H1 (cell line): Measurements from ENCODE around the gene ACTN2. TPM values are rescaled to one million over a fixed set of nuclear protein-coding genes. Genes with fewer than 3 reads are reported as not detected.

Experiments used
- CTCF ChIA-PET: fragments of 300-600 bp; sonication (Branson Sonifier 250); formaldehyde crosslinking; loops from one replicate; lab custom pipeline; 2021; ENCODE audit not compliant: partially characterized antibody; lab: Charles Lee
- POLR2A ChIA-PET: fragments of 300-600 bp; sonication (Branson Sonifier 250); formaldehyde crosslinking; loops from one replicate; lab custom pipeline; 2021; ENCODE audit warnings: inconsistent platforms; ENCODE audit not compliant: partially characterized antibody; lab: Charles Lee
- DNase-seq, 2 experiments: peaks; one replicate each; pipeline versions ENCODE4 v3.0.0 to v3.0.0-alpha.2; 2010 to 2022; ENCODE audit warnings: low spot score in 2 of 2, low read depth in 1 of 2, mixed read lengths in 1 of 2
- FAIRE-seq: peaks from 2 replicates; lab custom pipeline; 2011; peaks lifted over from hg19 to GRCh38; lab: Jason Lieb, UNC
- H2AFZ ChIP-seq: 2 replicates; pipeline ENCODE4 v1.8.1; 2012; ENCODE audit warnings: low read length, inconsistent platforms
- H2AK5ac ChIP-seq: 2 replicates; pipeline ENCODE4 v1.6.1; 2013; ENCODE audit warnings: low read depth, low read length
- H2BK120ac ChIP-seq: replicated peaks from 2 replicates; pipeline ENCODE3; 2013; ENCODE audit warnings: low read depth, low read length, inconsistent platforms
- H2BK12ac ChIP-seq: 2 replicates; pipeline ENCODE4 v1.6.1; 2013; ENCODE audit warnings: low read depth, low read length
- H2BK15ac ChIP-seq: 2 replicates; pipeline ENCODE4 v1.6.1; 2013; ENCODE audit warnings: low read length
- H2BK20ac ChIP-seq: 2 replicates; pipeline ENCODE4 v1.6.1; 2013; ENCODE audit warnings: low read length
- H2BK5ac ChIP-seq: 2 replicates; pipeline ENCODE4 v1.6.1; 2013; ENCODE audit warnings: low read depth, low read length
- H3K14ac ChIP-seq: 2 replicates; pipeline ENCODE4 v1.6.1; 2013; ENCODE audit warnings: inconsistent platforms; ENCODE audit not compliant: insufficient read length
- H3K18ac ChIP-seq: 2 replicates; pipeline ENCODE4 v1.6.1; 2013; ENCODE audit warnings: low read length; ENCODE audit errors: extremely low read depth
- H3K23ac ChIP-seq: 2 replicates; pipeline ENCODE4 v1.6.1; 2013; ENCODE audit warnings: inconsistent platforms; ENCODE audit not compliant: insufficient read length
- H3K23me2 ChIP-seq: 2 replicates; pipeline ENCODE4 v1.6.1; 2013; ENCODE audit warnings: low read depth, low read length
- H3K27ac ChIP-seq: 2 replicates; pipeline ENCODE4 v1.6.1; 2011; ENCODE audit warnings: low read depth, low read length, inconsistent platforms
- H3K27me3 ChIP-seq, 4 experiments: replicated peaks in 1 of 4; 1 replicate in 1 of 4; 2 replicates in 3 of 4; pipeline versions ENCODE4 v1.6.1 to v1.8.1; 2011 to 2013; ENCODE audit warnings: low read length in 3 of 4, mild to moderate bottlenecking in 3 of 4, inconsistent platforms in 2 of 4, mixed read lengths in 2 of 4, moderate library complexity in 1 of 4; ENCODE audit not compliant: control insufficient read depth in 3 of 4, insufficient read depth in 3 of 4; ENCODE audit errors: extremely low read depth in 1 of 4
- H3K36me3 ChIP-seq, 4 experiments: 2 replicates each; pipeline versions ENCODE4 v1.6.1 to v1.8.1; 2011 to 2013; ENCODE audit warnings: mild to moderate bottlenecking in 4 of 4, low read length in 3 of 4, moderate library complexity in 2 of 4, control low read depth in 1 of 4, inconsistent platforms in 1 of 4; ENCODE audit not compliant: insufficient read depth in 4 of 4, control insufficient read depth in 2 of 4
- H3K4ac ChIP-seq: replicated peaks from 2 replicates; pipeline ENCODE3; 2013; ENCODE audit warnings: low read length, low read depth, mixed read lengths, inconsistent platforms; ENCODE audit not compliant: insufficient read length
- H3K4me1 ChIP-seq, 4 experiments: replicated peaks in 1 of 4; 1 replicate in 1 of 4; 2 replicates in 3 of 4; pipeline versions ENCODE4 v1.6.1 to v1.8.1; 2011 to 2013; ENCODE audit warnings: low read length in 3 of 4, inconsistent platforms in 2 of 4, mixed read lengths in 1 of 4; ENCODE audit not compliant: insufficient read depth in 4 of 4, control insufficient read depth in 3 of 4
- H3K4me2 ChIP-seq, 2 experiments: 2 replicates each; pipeline versions ENCODE4 v1.6.1 to v1.8.1; 2011 to 2013; ENCODE audit warnings: low read depth in 2 of 2, low read length in 2 of 2, control low read depth in 1 of 2, inconsistent platforms in 1 of 2, mild to moderate bottlenecking in 1 of 2; ENCODE audit not compliant: insufficient read depth in 1 of 2
- H3K4me3 ChIP-seq, 4 experiments: fragments of 200-600, 300-600 bp in 1 of 4; sonication (generic), shearing (Covaris generic), sonication (Bioruptor Twin) in 1 of 4; 2 replicates each; pipeline versions ENCODE4 v1.5.1 to v1.8.1; 2011 to 2016; ENCODE audit warnings: low read length in 4 of 4, low read depth in 3 of 4, control low read depth in 2 of 4, inconsistent platforms in 2 of 4, mild to moderate bottlenecking in 2 of 4, mixed read lengths in 1 of 4, moderate library complexity in 1 of 4; ENCODE audit not compliant: insufficient read depth in 2 of 4; ENCODE audit errors: extremely low read depth in 1 of 4
- H3K56ac ChIP-seq: replicated peaks from 2 replicates; pipeline ENCODE3; 2013; ENCODE audit warnings: low read depth, mild to moderate bottlenecking, mixed read lengths, low read length, inconsistent platforms; ENCODE audit not compliant: insufficient read length
- H3K79me1 ChIP-seq: 2 replicates; pipeline ENCODE4 v1.6.1; 2013; ENCODE audit warnings: low read depth, low read length, control low read depth
- H3K79me2 ChIP-seq, 2 experiments: 2 replicates each; pipeline versions ENCODE4 v1.6.1 to v1.8.1; 2012 to 2013; ENCODE audit warnings: low read length in 2 of 2, mild to moderate bottlenecking in 2 of 2, inconsistent platforms in 1 of 2; ENCODE audit not compliant: insufficient read depth in 2 of 2, control insufficient read depth in 1 of 2
- H3K9ac ChIP-seq, 4 experiments: replicated peaks in 1 of 4; 1 replicate in 1 of 4; 2 replicates in 3 of 4; pipeline versions ENCODE4 v1.6.1 to v1.8.1; 2011 to 2013; ENCODE audit warnings: low read depth in 3 of 4, low read length in 3 of 4, control low read depth in 2 of 4, mild to moderate bottlenecking in 2 of 4, moderate library complexity in 2 of 4, inconsistent platforms in 1 of 4; ENCODE audit errors: extremely low read depth in 1 of 4
- H3K9me3 ChIP-seq, 2 experiments: 2 replicates each; pipeline versions ENCODE4 v1.6.1 to v1.8.1; 2012 to 2013; ENCODE audit warnings: mild to moderate bottlenecking in 2 of 2, moderate library complexity in 2 of 2, control low read depth in 1 of 2, inconsistent platforms in 1 of 2, low read depth in 1 of 2, low read length in 1 of 2, mixed read lengths in 1 of 2; ENCODE audit not compliant: insufficient read depth in 2 of 2
- H4K20me1 ChIP-seq, 2 experiments: replicated peaks in 1 of 2; 2 replicates each; pipeline versions ENCODE3 to v1.8.1; 2011 to 2013; ENCODE audit warnings: inconsistent platforms in 2 of 2, low read length in 2 of 2, mild to moderate bottlenecking in 1 of 2; ENCODE audit not compliant: insufficient read depth in 2 of 2, control insufficient read depth in 1 of 2
- H4K5ac ChIP-seq: 2 replicates; pipeline ENCODE4 v1.6.1; 2013; ENCODE audit warnings: low read length, low read depth, mixed read lengths, inconsistent platforms; ENCODE audit not compliant: insufficient read length
- H4K8ac ChIP-seq: 2 replicates; pipeline ENCODE4 v1.8.0; 2013; ENCODE audit warnings: mild to moderate bottlenecking, moderate library complexity, low read length, inconsistent platforms; ENCODE audit not compliant: insufficient read depth; ENCODE audit errors: extremely low read depth
- H4K91ac ChIP-seq: replicated peaks from 2 replicates; pipeline ENCODE3; 2013; ENCODE audit warnings: low read length, mixed read lengths, inconsistent platforms; ENCODE audit not compliant: insufficient read length
- RNF2 ChIP-seq: fragments of 200-900, 300-1000 bp; sonication (generic); IDR thresholded peaks from 2 replicates; pipeline ENCODE4 v1.7.1; 2016; ENCODE audit warnings: borderline replicate concordance, low read depth, mild to moderate bottlenecking, antibody characterized with exemption, low read length; ENCODE audit not compliant: poor library complexity, severe bottlenecking; ENCODE audit errors: missing control alignments
- RXRA ChIP-seq: IDR thresholded peaks from 2 replicates; pipeline ENCODE4 v1.6.1; 2011; ENCODE audit warnings: low read depth, mild to moderate bottlenecking, low read length, moderate library complexity; ENCODE audit not compliant: insufficient read depth
- TBP ChIP-seq: IDR thresholded peaks from 2 replicates; pipeline ENCODE4 v1.6.1; 2011; ENCODE audit warnings: low read depth, low read length, improper control_type of control experiment
- TEAD4 ChIP-seq: IDR thresholded peaks from 2 replicates; pipeline ENCODE4 v1.6.1; 2012; ENCODE audit warnings: low read depth, low read length, inconsistent platforms, mixed read lengths
- WGBS, 2 experiments: shearing (Covaris generic) in 1 of 2; methylation state at CpG; one replicate each; pipeline versions ENCODE4 v1.1.6 to v1.1.7; 2013 to 2015; ENCODE audit warnings: low lambda C conversion rate in 2 of 2, mixed read lengths in 2 of 2, inconsistent platforms in 1 of 2, low coverage in 1 of 2, missing lambda C conversion rate in 1 of 2; ENCODE audit not compliant: insufficient replicate concordance in 2 of 2, insufficient coverage in 1 of 2, insufficient read length in 1 of 2; ENCODE audit errors: extremely low coverage in 1 of 2, missing lambda C conversion rate in 1 of 2; 5-methylcytosine and 5-hydroxymethylcytosine counted together
- polyA plus RNA-seq, 7 experiments: library from polyadenylated mRNA; depleted of rRNA in 3 of 7; stranded (reverse) in 5 of 7; unstranded in 2 of 7; fragments of >200 nt in 5 of 7; fragments of 200-250 nt in 2 of 7; gene quantifications; 1 replicate in 5 of 7; 2 replicates in 1 of 7; 4 replicates in 1 of 7; pipeline versions ENCODE4 v1.2.1 to v1.2.3, GENCODE V29; 2011 to 2013; ENCODE audit warnings: missing spikeins in 2 of 7, mixed read lengths in 2 of 7
- total RNA-seq: library from RNA; stranded (reverse); fragmentation: NEBNext Ultra II Directional; extraction: Animal tissue kit (Norgen Biotek cat#: 25700); gene quantifications from 2 replicates; pipeline ENCODE4 v1.2.1, GENCODE V29; 2021

The ACTN2 gene
- total and polyA plus RNA-seq, 2 of the 8 experiments (the other 6 are each of a cell fraction or from before 2014, with no cell fraction given): 1.9 to 4.1 TPM

GRCh38 chr1:236727521-236727920 lies 41.2 kb downstream of the ACTN2 start:
- H3K56ac ChIP-seq: no peak overlapping the region
- no peak overlapping the region for H3K14ac ChIP-seq
- H2BK20ac ChIP-seq: no peak overlapping the region
- WGBS, 2 experiments: 89% methylated on average over 11 of the region's 11 CpGs; no CpG with 5 or more reads in 1 of the 2 experiments
- no peak overlapping the region for H4K91ac ChIP-seq
- H3K27me3 ChIP-seq: no peaks in the 10 kb centered on the region
- H3K23me2 ChIP-seq: no peaks in the 10 kb centered on the region
- no peaks in the 10 kb centered on the region for H3K79me1 ChIP-seq
- H3K4me2 ChIP-seq: no peak overlapping the region
- H4K5ac ChIP-seq: no peak overlapping the region
- no peak overlapping the region for H3K23ac ChIP-seq
- no peak overlapping the region; the same call in 1 of the 2 replicates for H2AK5ac ChIP-seq
- H2BK15ac ChIP-seq: no peak overlapping the region
- DNase-seq: no peak
- no peak for FAIRE-seq
- H2BK120ac ChIP-seq: no peak overlapping the region
- H3K18ac ChIP-seq: no peak overlapping the region
- H3K9ac ChIP-seq: no peak overlapping the region
- H4K8ac ChIP-seq: no peak overlapping the region
- H2AFZ ChIP-seq: no peak overlapping the region
- H2BK5ac ChIP-seq: no peak overlapping the region
- no peaks in the 10 kb centered on the region for H3K79me2 ChIP-seq
- POLR2A ChIA-PET: no interaction called here
- no peaks in the 10 kb centered on the region for H4K20me1 ChIP-seq
- no peaks in the 10 kb centered on the region for H3K9me3 ChIP-seq
- CTCF ChIA-PET: interaction anchor here (1.3 to 1.5 kb wide), 3 partner anchors 9 to 32 kb away, joined by 3 to 5 read pairs (median 5); no protein-coding TSS in a partner anchor
- H3K4ac ChIP-seq: no peak overlapping the region
- H3K27ac ChIP-seq: no peak overlapping the region
- no peaks in the 10 kb centered on the region for H3K36me3 ChIP-seq
- no peak overlapping the region for H2BK12ac ChIP-seq
- H3K4me3 ChIP-seq: no peak overlapping the region
- no peaks in the 10 kb centered on the region for H3K4me1 ChIP-seq
- TF ChIP-seq RXRA (no peak), TEAD4 (no peak), RNF2 (no peak), TBP (no peak)
